ENCODE results near the gene TMEM50B. TPM values are rescaled to one million over a fixed set of nuclear protein-coding genes. Genes with fewer than 3 reads are reported as not detected.

The TMEM50B gene
- total and polyA plus RNA-seq, 2 of the 8 experiments (the other 6 are each of a cell fraction or from before 2014, with no cell fraction given): 16.8 to 20.5 TPM

- H4K5ac ChIP-seq (ENCODE audit: insufficient read length, low read depth, low read length): no peak overlapping the region
- no peak overlapping the region for H2BK120ac ChIP-seq (replicated peaks; ENCODE audit: low read depth, low read length)
- H3K4ac ChIP-seq (replicated peaks; ENCODE audit: insufficient read length, low read depth, low read length): no peak overlapping the region
- H2BK12ac ChIP-seq (ENCODE audit: low read depth, low read length): no peak overlapping the region
- H3K18ac ChIP-seq (ENCODE audit: extremely low read depth, low read length): no peak overlapping the region
- peaks cover 2 to 4% of the 10 kb centered on the region in 2 experiments for H4K20me1 ChIP-seq (replicated peaks in 1 of 2; ENCODE audit: control insufficient read depth in 1 of 2, insufficient read depth in 2 of 2, low read length in 2 of 2)
- no peak overlapping the region for H3K27ac ChIP-seq (ENCODE audit: low read depth, low read length)
- H2BK15ac ChIP-seq (ENCODE audit: low read length): no peak overlapping the region
- H2BK5ac ChIP-seq (ENCODE audit: low read depth, low read length): no peak overlapping the region
- no peak overlapping the region for H3K4me3 ChIP-seq (ENCODE audit: extremely low read depth in 1 of 4, insufficient read depth in 2 of 4, low read depth in 3 of 4, low read length in 4 of 4)
- no peak overlapping the region for H3K14ac ChIP-seq (ENCODE audit: insufficient read length)
- no peaks in the 10 kb centered on the region for H3K23me2 ChIP-seq (ENCODE audit: low read depth, low read length)
- H2AK5ac ChIP-seq (ENCODE audit: low read depth, low read length): no peak overlapping the region
- no peak overlapping the region for H4K91ac ChIP-seq (replicated peaks; ENCODE audit: insufficient read length, low read length)
- no peak overlapping the region for H4K8ac ChIP-seq (ENCODE audit: extremely low read depth, insufficient read depth, low read length)
- H3K36me3 ChIP-seq (ENCODE audit: control insufficient read depth in 2 of 4, insufficient read depth in 4 of 4, low read length in 3 of 4): peaks cover 5 to 24% (median 17%) of the 10 kb centered on the region in 4 experiments; a peak in 7 of 8 replicates
- FAIRE-seq (no peak), DNase-seq (ENCODE audit: low read depth in 1 of 2, low spot score in 2 of 2) (no peak)
- 100% methylated on average over 2 of the region's 2 CpGs; no CpG with 5 or more reads in 1 of the 2 experiments for WGBS, 2 experiments (ENCODE audit: extremely low coverage in 1 of 2, insufficient coverage in 1 of 2, insufficient read length in 1 of 2, insufficient replicate concordance in 2 of 2, low coverage in 1 of 2, low lambda C conversion rate in 2 of 2, missing lambda C conversion rate in 1 of 2)
- no peaks in the 10 kb centered on the region for H3K27me3 ChIP-seq (replicated peaks in 1 of 4; ENCODE audit: control insufficient read depth in 3 of 4, extremely low read depth in 1 of 4, insufficient read depth in 3 of 4, low read length in 3 of 4)
- peaks cover 2 to 6% (median 3%) of the 10 kb centered on the region in 4 experiments; a peak in 5 of 7 replicates for H3K4me1 ChIP-seq (replicated peaks in 1 of 4; ENCODE audit: control insufficient read depth in 3 of 4, insufficient read depth in 4 of 4, low read length in 3 of 4)
- H2AFZ ChIP-seq (ENCODE audit: low read length): no peak overlapping the region
- ChIA-PET POLR2A (ENCODE audit: partially characterized antibody) (interaction anchor here (0.8 kb wide), 1 partner anchor 12 kb away, joined by 3 read pairs; no protein-coding TSS in a partner anchor), CTCF (ENCODE audit: partially characterized antibody) (interaction anchor here (1.6 kb wide), 1 partner anchor 15 kb away, joined by 4 read pairs; no protein-coding TSS in a partner anchor)
- peaks cover 5% of the 10 kb centered on the region; the same call in 1 of the 2 replicates for H3K79me1 ChIP-seq (ENCODE audit: low read depth, low read length)
- no peak overlapping the region for H3K9ac ChIP-seq (replicated peaks in 1 of 4; ENCODE audit: extremely low read depth in 1 of 4, low read depth in 3 of 4, low read length in 3 of 4)
- peaks cover 3 to 20% of the 10 kb centered on the region in 2 experiments for H3K79me2 ChIP-seq (ENCODE audit: control insufficient read depth in 1 of 2, insufficient read depth in 2 of 2, low read length in 2 of 2)
- H3K56ac ChIP-seq (replicated peaks; ENCODE audit: insufficient read length, low read depth, low read length): no peak overlapping the region
- no peaks in the 10 kb centered on the region for H3K9me3 ChIP-seq (ENCODE audit: insufficient read depth in 2 of 2, low read depth in 1 of 2, low read length in 1 of 2)
- H2BK20ac ChIP-seq (ENCODE audit: low read length): no peak overlapping the region
- H3K23ac ChIP-seq (ENCODE audit: insufficient read length): no peak overlapping the region
- no peak overlapping the region for H3K4me2 ChIP-seq (ENCODE audit: insufficient read depth in 1 of 2, low read depth in 2 of 2, low read length in 2 of 2)
Measured at GRCh38 chr21:33418691-33419090, 61.1 kb downstream of the TMEM50B start.
